GM18498 (cell line): ENCODE measurements around the gene GFRA1.
"Not testable (repeated sequence)": the region's sequence is repeated elsewhere in the genome, so short reads cannot be mapped to it uniquely, and the experiment has no call there.

Experiments used
- ATAC-seq: cut with Tn5 transposase; IDR thresholded peaks from one replicate; pipeline ENCODE4 v1.9.1; 2021; ENCODE audit warnings: mild to moderate bottlenecking, moderate library complexity; ENCODE audit not compliant: unreplicated experiment

Gene GFRA1

GRCh38 chr10:116201670-116202430 is 71.2 kb downstream of the GFRA1 start:
- ATAC-seq: no peak

GRCh38 chr10:116201011-116201410 is 72.0 kb downstream of the GFRA1 start:
- ATAC-seq: no peak

DNA sequence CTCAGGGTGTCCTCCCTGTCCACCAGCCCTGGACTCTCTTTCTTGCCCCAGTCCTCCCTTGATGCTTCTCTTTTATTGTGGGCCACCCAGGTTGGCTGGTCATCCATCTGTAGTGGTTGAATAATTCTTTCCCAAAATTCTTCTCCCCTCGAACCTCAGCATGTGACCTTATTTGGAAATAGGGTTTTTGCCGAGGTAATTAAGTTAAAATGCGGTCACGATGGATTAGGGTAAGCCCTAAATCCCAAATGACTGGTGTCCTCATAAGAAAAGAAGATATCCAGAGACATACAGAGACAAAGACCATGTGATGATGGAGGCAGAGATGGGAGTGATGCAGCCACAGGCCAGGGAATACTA is 74.3 kb downstream of the GFRA1 start:
- no peak for ATAC-seq

- no peak for ATAC-seq
These were observed 74.9 kb downstream of the GFRA1 start for GRCh38 chr10:116197946-116198675.

DNA sequence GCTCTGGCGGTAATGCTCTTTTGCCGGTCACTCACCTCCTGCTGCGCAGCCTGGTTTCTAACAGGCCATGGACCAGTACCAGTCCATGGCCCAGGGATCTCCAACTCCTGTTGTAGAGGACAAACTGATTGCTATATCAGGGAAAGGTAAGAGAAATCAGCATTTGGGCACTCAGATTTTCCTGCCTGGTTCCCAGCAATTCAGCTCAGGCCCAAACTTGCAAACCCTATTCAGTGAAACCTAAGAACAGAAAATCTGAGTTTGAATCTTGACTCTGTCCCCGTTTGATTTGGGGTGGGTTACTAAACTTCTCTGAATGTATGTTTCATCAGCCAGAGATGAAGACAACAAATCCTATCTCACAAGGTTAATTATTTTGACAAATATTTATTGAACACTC is 77.4 kb downstream of the GFRA1 start:
- no peak for ATAC-seq

GRCh38 chr10:116195039-116195438 is 78.0 kb downstream of the GFRA1 start:
- ATAC-seq: no peak

- ATAC-seq: no peak
These were observed 78.9 kb downstream of the GFRA1 start for GRCh38 chr10:116194061-116194460.

- no peak for ATAC-seq
These were observed 82.1 kb downstream of the GFRA1 start for GRCh38 chr10:116190883-116191282.

DNA sequence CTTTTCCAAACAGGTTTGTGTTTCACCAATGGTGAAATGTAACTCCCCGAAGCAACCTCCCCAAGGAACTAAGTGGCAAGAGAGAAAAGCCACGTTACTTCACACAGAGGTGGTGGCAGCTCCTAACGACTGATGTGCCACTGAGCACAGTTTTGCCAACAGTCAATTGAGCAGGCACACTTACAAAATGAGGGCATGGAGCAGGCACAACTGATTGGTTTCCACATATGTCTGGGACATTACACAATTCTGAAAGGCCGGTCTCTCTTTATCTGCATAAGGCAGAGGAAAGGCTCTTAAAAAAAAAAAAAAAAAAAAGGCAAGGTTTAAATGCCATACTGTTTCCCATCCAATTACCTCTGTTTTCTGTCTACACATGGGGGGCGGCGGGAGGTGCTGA is 86.7 kb downstream of the GFRA1 start:
- no peak for ATAC-seq

GRCh38 chr10:116185199-116185867 is 87.7 kb downstream of the GFRA1 start:
- ATAC-seq: no peak

- no peak for ATAC-seq
These were observed 88.6 kb downstream of the GFRA1 start for GRCh38 chr10:116184512-116184794.

- ATAC-seq: no peak
These were observed 89.1 kb downstream of the GFRA1 start for GRCh38 chr10:116183733-116184511.

DNA sequence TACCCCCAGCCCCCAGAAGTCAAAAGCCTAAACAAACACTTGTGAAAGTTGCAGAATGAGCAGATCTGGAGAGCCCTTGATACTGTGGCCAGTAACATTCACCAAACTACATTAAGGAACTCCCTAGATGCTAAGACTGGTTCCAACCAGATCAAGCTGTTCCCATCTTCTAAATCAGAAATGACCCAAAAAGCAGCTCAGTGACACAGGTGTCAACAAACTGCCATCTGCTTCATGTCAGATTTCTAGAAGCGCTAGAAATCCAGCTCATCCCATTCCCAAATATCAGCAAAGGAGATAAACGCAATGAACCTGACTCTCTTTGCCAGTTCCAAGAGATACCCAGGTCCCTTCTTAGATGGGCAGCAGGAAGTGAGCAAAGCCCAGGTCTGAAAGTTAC is 90.6 kb downstream of the GFRA1 start:
- no peak for ATAC-seq

DNA sequence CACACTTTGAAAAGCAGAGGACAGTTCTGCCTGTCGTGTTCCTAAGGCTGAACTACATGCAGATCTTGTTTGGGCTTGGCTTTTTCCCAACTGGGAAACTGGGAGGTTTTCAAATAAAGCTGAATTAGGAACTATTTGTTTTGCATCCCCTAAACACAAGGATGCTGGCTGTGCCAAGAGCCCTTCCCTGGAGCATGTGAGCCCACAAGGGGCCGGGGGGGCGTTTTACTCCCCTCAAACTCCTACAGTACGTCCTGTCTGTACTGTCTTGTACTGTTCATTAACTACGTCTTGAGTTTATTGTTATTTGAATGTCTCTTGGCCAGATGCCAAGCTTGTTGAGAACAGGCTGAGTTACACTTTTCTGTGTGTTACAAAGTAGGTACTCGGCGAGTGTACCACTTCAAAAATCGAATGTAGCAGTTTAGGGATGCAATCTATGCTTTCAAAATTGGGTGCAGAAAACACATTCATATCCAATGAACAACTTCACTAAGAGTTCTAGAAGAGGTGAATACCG is 94.9 kb downstream of the GFRA1 start:
- no peak for ATAC-seq

GRCh38 chr10:116175231-116175630 is 97.8 kb downstream of the GFRA1 start:
- no peak for ATAC-seq

DNA sequence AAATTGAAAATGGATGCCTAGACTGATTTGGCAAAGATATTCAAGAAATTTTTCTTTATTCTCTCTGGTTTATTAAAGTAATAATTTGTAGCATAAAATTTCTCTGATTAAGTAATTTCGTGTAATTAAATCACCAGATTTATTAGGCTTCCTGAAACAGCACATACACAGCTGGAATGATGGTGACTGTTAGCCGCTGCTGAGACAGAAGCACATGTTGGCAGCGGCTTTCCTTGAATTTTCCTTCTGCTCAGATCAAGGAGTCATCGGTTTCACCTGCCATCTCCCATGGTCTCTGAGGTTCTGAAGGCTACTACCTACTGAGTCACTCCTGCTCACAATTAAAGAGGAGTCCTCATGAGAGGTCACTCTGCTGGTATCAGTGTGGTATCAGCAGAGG is 101.5 kb downstream of the GFRA1 start:
- ATAC-seq: no peak

GRCh38 chr10:116170815-116171250 is 102.2 kb downstream of the GFRA1 start:
- no peak for ATAC-seq

DNA sequence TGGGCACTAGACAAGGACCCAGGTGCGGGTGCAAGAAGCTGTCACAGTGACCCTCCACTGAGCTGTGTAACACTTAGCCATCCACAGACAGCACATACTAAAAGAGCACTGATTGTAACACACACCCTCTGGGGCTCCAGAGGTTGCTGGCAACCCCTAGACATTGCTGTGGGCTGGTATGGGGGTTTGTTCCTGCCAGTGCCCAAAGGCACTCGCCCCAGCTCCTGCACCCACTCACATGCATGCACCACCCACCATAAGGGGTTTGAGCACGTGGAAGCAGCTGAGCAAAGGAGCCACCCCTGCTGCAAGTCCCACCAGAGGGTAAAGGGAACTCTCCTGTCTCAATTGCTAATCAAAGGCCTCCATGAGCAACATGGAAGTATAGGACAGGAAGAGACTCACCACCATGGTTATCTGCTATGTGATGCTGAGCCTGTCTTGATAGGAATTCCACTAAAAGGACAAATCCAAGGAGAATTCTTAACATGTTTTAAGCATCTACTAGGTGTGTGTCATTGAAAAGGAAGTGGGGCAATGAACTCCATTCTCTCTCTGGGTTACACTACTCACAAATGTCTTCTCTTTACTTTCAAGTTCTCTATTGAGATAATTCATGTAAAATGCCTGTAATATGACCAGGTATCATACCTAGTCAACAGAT is 103.1 kb downstream of the GFRA1 start:
- no peak for ATAC-seq

GRCh38 chr10:116168745-116169144 is 104.3 kb downstream of the GFRA1 start:
- no peak for ATAC-seq

DNA sequence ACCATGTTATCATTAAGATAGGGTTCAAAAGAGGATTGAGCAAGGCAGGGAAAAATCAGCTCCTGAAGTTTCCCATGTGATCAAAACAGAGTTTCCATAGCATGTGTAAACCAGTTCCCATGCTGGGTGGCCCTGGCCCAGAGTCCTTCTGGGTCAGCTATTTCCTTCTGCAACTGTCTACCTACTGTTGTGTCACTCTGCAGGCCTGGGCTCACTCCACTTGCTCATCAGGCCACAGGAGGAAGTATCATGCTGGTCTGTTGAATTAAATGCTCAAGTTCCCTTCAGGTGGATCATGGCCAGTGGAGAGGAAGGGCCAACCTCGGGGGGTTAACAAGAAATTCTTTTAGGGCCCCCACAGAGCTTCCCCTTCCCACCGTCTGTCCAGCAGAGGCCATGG is 104.7 kb downstream of the GFRA1 start:
- no peak for ATAC-seq

- ATAC-seq: not testable (repeated sequence)
These were observed 107.1 kb downstream of the GFRA1 start for GRCh38 chr10:116165941-116166340.
